PC-9 (cell line): Measurements from ENCODE around the gene SCARB1. TPM values are rescaled to one million over a fixed set of nuclear protein-coding genes. Genes with fewer than 3 reads are reported as not detected.

Experiments used
- BruUV-seq: library from RNA; stranded (reverse); fragments of 400-500 nt; replicated peaks from 2 replicates; lab custom pipeline; 2021; lab: Mats Ljungman, UMichigan
- CTCF ChIA-PET: fragments of 300-600 bp; sonication (Branson Sonifier 250); formaldehyde crosslinking; loops from one replicate; lab custom pipeline; 2022; ENCODE audit warnings: antibody characterized with exemption; lab: Charles Lee
- POLR2A ChIA-PET: fragments of 300-600 bp; sonication (Branson Sonifier 250); formaldehyde crosslinking; loops from one replicate; lab custom pipeline; 2022; ENCODE audit warnings: antibody characterized with exemption; ENCODE audit not compliant: unreplicated experiment; lab: Charles Lee
- DNase-seq, 2 experiments: peaks; one replicate each; pipeline versions ENCODE4 v3.0.0 to v3.0.0-alpha.2; 2015 to 2022; ENCODE audit warnings: mixed read lengths in 1 of 2
- H2AFZ ChIP-seq: fragments of 200-600 bp; sonication (generic); 2 replicates; pipeline ENCODE4 v1.8.1; 2017; ENCODE audit warnings: antibody characterized with exemption
- H3F3A ChIP-seq: fragments of 200-600 bp; sonication (generic); 2 replicates; pipeline ENCODE4 v1.8.1; 2017; ENCODE audit warnings: antibody characterized with exemption, mild to moderate bottlenecking, low read depth; ENCODE audit not compliant: insufficient read depth
- H3K27ac ChIP-seq: fragments of 200-600 bp; sonication (generic); 2 replicates; pipeline ENCODE4 v1.6.1; 2016; ENCODE audit warnings: mixed run types
- H3K27me3 ChIP-seq: fragments of 200-600 bp; sonication (generic); 2 replicates; pipeline ENCODE4 v1.6.1; 2016; ENCODE audit warnings: low read depth, mixed run types; ENCODE audit not compliant: insufficient read depth
- H3K36me3 ChIP-seq: fragments of 200-600 bp; sonication (generic); 2 replicates; pipeline ENCODE4 v1.6.1; 2016; ENCODE audit warnings: low read depth, mixed run types
- H3K4me1 ChIP-seq: fragments of 200-600 bp; sonication (generic); replicated peaks from 2 replicates; pipeline ENCODE4 v1.6.1; 2016; ENCODE audit warnings: mixed run types; ENCODE audit not compliant: insufficient read depth
- H3K4me2 ChIP-seq: fragments of 200-600 bp; sonication (generic); 2 replicates; pipeline ENCODE4 v1.6.1; 2017; ENCODE audit warnings: mixed run types
- H3K4me3 ChIP-seq: fragments of 200-600 bp; sonication (generic); 2 replicates; pipeline ENCODE4 v1.6.1; 2016; ENCODE audit warnings: mixed run types
- H3K79me2 ChIP-seq: fragments of 200-600 bp; sonication (generic); 2 replicates; pipeline ENCODE4 v1.6.1; 2017; ENCODE audit warnings: low read depth, mixed run types
- H3K9me2 ChIP-seq: fragments of 200-600 bp; sonication (generic); 2 replicates; pipeline ENCODE4 v1.8.1; 2017; ENCODE audit warnings: mild to moderate bottlenecking; ENCODE audit not compliant: insufficient read depth
- H3K9me3 ChIP-seq: fragments of 200-600 bp; sonication (generic); 2 replicates; pipeline ENCODE4 v1.8.1; 2016; ENCODE audit warnings: low read depth; ENCODE audit not compliant: insufficient read depth
- H4K20me1 ChIP-seq: fragments of 200-600 bp; sonication (generic); 2 replicates; pipeline ENCODE4 v1.8.1; 2017; ENCODE audit not compliant: insufficient read depth
- EZH2 ChIP-seq: fragments of 200-600 bp; sonication (generic); IDR thresholded peaks from 2 replicates; pipeline ENCODE4 v1.8.0; 2017; ENCODE audit warnings: antibody characterized with exemption, low read depth
- intact Hi-C: fragments of 100-400 bp; cut with micrococcal nuclease; formaldehyde crosslinking; loops from one replicate; pipeline ENCODE4 v1.10.0; 2022; ENCODE audit not compliant: unreplicated experiment
- total RNA-seq: library from RNA; stranded (reverse); gene quantifications from 2 replicates; pipeline ENCODE4 v1.2.3, GENCODE V29; 2021
- TF ChIP-seq, protein P1 (sequence below): fragments of 200-600 bp; sonication (generic); conservative IDR thresholded peaks from 2 replicates; pipeline ENCODE4 v1.6.1; 2017; ENCODE audit warnings: mixed run types, antibody characterized with exemption, mild to moderate bottlenecking, moderate library complexity

The SCARB1 gene
- total RNA-seq, 1 experiment from 2014 or later, result 49.6 TPM

DNA sequence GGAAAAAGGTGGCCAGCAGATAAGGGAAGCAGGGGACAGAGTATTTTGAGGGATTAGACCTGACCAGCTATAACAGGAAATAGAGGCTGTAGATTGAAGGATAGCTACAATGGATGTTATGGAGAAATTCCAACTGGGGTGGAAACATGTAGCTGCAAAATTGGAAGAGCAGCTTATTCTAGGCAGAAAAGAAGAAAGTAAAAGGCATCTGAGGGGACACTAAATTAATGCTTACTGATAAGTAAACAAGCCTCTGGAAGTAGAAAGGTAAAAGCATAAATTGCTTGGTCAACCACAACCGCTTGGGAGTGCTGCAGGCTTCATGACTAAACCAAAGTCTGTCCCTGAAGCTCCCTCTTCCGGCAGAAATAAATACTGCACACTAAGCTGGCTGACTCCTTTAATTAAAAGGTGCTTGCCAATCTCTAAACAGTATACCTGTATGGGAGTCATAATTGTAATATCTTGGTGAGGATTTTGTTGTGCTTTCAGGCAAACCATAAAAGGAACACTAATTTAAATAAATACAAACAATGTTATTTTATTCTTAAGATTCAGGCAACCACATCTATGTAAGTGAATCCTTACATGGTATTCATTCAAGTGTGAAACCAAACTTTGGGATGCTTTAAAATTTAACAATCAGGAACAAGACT is 43.1 kb upstream of the SCARB1 start:
- Histone ChIP-seq H4K20me1 (peaks cover 21% of the 10 kb centered on the region), H3K4me3 (no peak overlapping the region), H3K4me2 (peak overlapping the region; percentile 18; the same call in 1 of the 2 replicates), H3K9me3 (no peaks in the 10 kb centered on the region), H3K27me3 (no peaks in the 10 kb centered on the region), H3K4me1 (peaks cover 40% of the 10 kb centered on the region), H3F3A (peaks cover 58% of the 10 kb centered on the region), H3K9me2 (no peaks in the 10 kb centered on the region), H3K27ac (no peak overlapping the region), H2AFZ (no peak overlapping the region), H3K36me3 (peaks cover 12% of the 10 kb centered on the region), H3K79me2 (peaks cover 20% of the 10 kb centered on the region)
- intact Hi-C loops, result loop anchor here (1.0 to 10.0 kb wide), 3 partner anchors 34 to 496 kb away; partner anchors contain the start of gene TMEM132B
- CTCF ChIA-PET, result interaction anchor here (0.5 to 3.0 kb wide), 12 partner anchors 9 to 870 kb away, joined by 3 to 37 read pairs (median 5); no protein-coding TSS in a partner anchor
- POLR2A ChIA-PET, result interaction anchor here (0.5 to 1.2 kb wide), 3 partner anchors 22 to 70 kb away, joined by 3 to 6 read pairs (median 5); no protein-coding TSS in a partner anchor
- no TSS peak for BruUV-seq
- peak; percentile 86 to 87 for DNase-seq
- TF ChIP-seq, protein P1, sequence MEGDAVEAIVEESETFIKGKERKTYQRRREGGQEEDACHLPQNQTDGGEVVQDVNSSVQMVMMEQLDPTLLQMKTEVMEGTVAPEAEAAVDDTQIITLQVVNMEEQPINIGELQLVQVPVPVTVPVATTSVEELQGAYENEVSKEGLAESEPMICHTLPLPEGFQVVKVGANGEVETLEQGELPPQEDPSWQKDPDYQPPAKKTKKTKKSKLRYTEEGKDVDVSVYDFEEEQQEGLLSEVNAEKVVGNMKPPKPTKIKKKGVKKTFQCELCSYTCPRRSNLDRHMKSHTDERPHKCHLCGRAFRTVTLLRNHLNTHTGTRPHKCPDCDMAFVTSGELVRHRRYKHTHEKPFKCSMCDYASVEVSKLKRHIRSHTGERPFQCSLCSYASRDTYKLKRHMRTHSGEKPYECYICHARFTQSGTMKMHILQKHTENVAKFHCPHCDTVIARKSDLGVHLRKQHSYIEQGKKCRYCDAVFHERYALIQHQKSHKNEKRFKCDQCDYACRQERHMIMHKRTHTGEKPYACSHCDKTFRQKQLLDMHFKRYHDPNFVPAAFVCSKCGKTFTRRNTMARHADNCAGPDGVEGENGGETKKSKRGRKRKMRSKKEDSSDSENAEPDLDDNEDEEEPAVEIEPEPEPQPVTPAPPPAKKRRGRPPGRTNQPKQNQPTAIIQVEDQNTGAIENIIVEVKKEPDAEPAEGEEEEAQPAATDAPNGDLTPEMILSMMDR, result peak; percentile 97
- TF ChIP-seq EZH2, result no peak

DNA sequence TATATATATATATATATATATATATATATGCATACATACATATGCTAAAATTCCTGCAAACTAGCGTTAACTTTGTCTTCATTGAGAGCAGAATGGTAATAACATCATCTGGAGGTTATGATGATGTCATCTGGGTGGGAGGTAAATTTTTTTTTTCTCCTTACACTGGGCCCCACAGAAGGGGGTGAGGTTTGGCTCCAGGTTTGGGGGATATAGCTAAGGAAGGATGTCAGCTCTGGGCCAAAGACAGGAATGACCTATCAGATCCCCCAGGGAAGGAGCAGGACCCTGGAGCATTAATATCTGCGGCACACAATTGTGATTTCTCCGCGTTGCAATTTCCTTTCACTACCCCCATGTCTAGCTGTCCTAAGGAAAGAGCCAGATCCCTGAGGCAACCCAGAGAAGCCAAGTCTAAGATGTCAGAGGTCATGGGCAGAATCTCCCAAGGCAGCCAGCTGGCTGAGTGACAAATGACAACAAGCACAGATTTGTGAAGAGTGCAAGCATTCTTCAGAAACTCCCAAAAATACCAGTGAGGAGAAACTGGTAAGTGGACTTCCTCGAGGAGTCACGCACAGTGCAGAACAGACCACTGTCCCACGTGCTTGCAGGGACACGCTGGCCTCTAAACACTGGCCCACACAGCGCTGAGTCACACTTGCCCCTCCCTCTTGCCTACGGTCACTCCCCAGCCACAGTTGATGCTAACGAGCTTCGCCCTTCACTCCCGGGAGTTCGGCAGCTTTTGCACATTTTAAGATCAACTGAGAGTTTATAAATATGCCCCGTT is 40.8 kb upstream of the SCARB1 start:
- ChIA-PET CTCF (interaction anchor here (0.6 to 3.0 kb wide), 3 partner anchors 16 to 66 kb away, joined by 3 to 37 read pairs (median 11); no protein-coding TSS in a partner anchor), POLR2A (interaction anchor here (0.5 to 0.6 kb wide), 3 partner anchors 12 to 236 kb away, joined by 4 to 5 read pairs (median 4); no protein-coding TSS in a partner anchor)
- Histone ChIP-seq H3K4me2 (peak overlapping the region; percentile 64), H3K36me3 (no peaks in the 10 kb centered on the region), H3K4me1 (peaks cover 18% of the 10 kb centered on the region), H3K9me3 (no peaks in the 10 kb centered on the region), H3K79me2 (no peaks in the 10 kb centered on the region), H3K4me3 (peak overlapping the region; percentile 11; the same call in 1 of the 2 replicates), H3K9me2 (no peaks in the 10 kb centered on the region), H3K27ac (peak overlapping the region; percentile 49), H3F3A (peaks cover 38% of the 10 kb centered on the region), H3K27me3 (no peaks in the 10 kb centered on the region), H4K20me1 (no peaks in the 10 kb centered on the region; the same call in 1 of the 2 replicates), H2AFZ (peak overlapping the region; percentile 72)
- TF ChIP-seq, protein P1, result no peak
- TF ChIP-seq EZH2, result no peak
- peak; percentile 75 to 87 for DNase-seq
- no TSS peak for BruUV-seq
- intact Hi-C loops, result loop anchor here (5.0 to 10.0 kb wide), 2 partner anchors 280 to 498 kb away; partner anchors contain the start of gene TMEM132B

DNA sequence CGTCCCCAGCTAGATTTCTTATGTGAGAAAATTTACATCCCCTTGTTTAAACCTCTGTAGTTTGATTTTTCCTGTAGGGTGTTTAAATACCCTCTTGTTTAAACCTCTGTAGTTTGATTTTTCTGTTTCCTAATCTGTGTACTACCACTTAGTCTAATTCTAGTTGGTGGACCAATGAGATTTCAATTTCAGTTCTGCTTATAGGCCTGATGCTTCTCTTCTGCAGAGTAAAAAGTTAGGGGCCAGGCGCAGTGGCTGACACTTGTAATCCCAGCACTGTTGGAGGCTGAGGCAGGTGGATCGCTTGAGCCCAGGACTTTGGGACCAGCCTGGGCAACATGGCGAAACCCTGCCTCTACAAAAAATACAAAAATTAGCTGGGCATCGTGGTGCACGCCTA is 39.3 kb upstream of the SCARB1 start:
- Histone ChIP-seq H3F3A (peaks cover 22% of the 10 kb centered on the region), H3K27ac (no peak overlapping the region), H3K4me2 (no peak overlapping the region), H3K9me2 (no peaks in the 10 kb centered on the region), H3K27me3 (no peaks in the 10 kb centered on the region), H3K79me2 (no peaks in the 10 kb centered on the region), H3K4me3 (no peak overlapping the region), H3K9me3 (no peaks in the 10 kb centered on the region), H3K4me1 (peaks cover 17% of the 10 kb centered on the region), H3K36me3 (no peaks in the 10 kb centered on the region), H2AFZ (no peak overlapping the region), H4K20me1 (no peaks in the 10 kb centered on the region)
- intact Hi-C loops, result loop anchor here (10.0 kb wide), 1 partner anchor 282 kb away; the partner anchor contains the start of gene TMEM132B
- TF ChIP-seq, protein P1, result no peak
- TF ChIP-seq EZH2, result no peak
- no TSS peak for BruUV-seq
- CTCF ChIA-PET, result interaction anchor here (0.6 to 0.9 kb wide), 2 partner anchors 37 to 1602 kb away, joined by 3 read pairs; no protein-coding TSS in a partner anchor
- POLR2A ChIA-PET, result no interaction called here
- DNase-seq, result no peak
